NCI-H2196 treated with DMSO at 0.1 percent for 48 hours (cell line): Measurements from ENCODE around the gene ASCL2.
"Not testable (repeated sequence)": the region's sequence is repeated elsewhere in the genome, so short reads cannot be mapped to it uniquely, and the experiment has no call there.

Source experiments
- DNase-seq: peaks from one replicate; lab custom pipeline; 2025; ENCODE audit not compliant: unreplicated experiment; lab: John Stamatoyannopoulos, UW

Gene ASCL2

DNA sequence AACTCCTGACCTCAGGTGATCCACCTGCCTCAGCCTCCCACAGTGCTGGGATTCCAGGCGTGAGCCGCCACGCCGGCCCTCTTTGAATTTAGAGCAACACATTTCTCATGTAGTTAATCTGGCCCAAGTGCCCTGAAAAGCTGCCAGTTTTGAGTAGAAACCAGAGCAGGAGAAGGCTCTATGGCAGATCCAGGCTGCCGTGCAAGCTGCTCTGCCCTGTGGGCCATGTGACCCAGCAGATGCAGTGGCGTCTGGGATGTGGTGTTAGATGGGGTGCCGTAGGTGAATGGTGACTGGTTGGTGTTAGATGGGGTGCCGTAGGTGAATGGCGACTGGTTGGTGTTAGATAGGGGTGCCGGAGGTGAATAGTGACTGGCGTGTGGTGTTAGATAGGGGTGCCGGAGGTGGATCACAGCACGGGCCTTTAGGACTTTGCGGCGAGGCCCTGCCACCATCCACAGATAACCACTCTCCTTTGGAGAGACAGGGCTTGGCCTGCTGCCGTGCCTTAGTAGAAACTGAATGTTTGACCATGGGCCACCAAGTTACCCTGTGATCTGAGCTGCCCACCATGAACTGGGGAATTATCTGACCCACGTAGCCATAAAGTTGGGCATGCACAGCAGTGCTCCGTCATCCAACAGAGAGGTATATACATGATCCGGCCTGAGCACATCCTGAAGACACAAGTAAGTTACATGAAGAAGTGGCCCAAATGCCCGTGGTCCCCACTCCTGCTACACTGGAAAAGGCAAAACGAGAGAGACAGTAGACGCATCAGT is 32.7 kb downstream of the ASCL2 start:
- no peak for DNase-seq

DNA sequence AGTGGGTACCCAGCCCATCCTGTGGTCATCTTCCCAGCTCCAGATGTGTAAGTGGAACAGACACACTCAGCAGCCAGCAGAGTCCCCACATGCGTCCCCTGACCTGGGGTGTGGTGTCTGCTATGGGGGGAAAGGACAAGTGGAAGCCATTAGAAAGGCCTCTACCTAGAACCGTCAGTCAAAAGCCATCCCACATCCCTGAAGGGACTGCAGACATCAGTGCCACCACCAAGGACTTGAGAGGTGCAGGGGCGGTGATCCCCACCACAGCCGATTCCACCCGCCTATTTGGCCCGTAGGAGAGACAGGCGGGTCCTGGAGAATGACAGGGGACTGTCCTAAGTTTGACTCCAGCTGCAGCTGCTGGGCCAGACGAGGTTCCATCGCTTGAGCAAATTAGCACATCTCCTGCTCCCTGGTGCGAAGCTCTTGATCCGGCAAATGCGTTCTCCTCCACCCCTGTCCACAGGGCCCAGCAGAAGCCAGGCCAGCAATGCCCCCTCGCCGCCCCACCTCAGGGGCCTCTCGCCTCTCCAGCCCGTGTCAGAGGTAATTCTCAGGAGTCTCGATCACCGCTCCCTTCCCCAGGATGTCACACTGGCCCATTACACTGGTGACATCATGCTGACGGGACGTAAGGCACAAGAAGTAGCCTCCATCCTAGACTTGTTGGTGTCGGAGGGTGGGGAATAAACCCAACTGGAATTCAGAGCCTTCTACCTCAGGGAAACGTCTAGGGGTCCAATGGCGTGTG is 33.8 kb downstream of the ASCL2 start:
- not testable (repeated sequence) for DNase-seq

DNA sequence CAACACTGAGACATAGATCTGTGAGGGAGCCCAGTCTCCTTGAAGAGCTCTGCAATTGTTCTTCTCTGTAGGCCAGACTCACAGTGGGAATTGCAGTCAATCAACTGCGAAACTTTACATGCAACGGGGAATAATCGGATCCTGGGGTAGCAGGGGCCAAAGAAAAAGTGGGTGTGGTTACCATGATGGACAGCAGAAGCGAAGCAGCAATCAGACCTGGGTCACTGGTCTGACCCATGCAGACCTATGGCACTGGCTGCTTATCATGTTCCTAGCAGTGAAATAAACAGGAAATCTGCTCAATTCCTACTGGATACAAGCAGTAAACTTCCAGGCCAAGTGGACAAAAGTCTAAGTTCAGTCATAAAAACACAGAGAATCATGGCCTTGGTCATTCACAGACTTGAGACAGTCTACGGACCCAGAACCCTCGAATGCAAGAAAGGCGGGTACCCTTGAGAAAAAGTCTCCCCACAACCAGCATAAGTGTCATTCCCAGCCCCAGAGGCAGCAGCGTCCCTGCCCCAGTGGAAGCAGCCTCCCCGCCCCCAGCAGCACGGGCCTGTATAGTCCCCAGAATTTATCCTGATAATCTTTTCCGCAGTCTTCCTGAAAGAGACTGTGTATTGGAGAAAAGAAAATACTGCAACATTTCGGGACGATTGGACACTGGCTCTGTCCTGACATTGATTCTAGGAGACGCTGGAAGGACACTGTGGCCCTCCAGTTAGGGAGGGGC is 34.6 kb downstream of the ASCL2 start:
- DNase-seq = no peak

DNA sequence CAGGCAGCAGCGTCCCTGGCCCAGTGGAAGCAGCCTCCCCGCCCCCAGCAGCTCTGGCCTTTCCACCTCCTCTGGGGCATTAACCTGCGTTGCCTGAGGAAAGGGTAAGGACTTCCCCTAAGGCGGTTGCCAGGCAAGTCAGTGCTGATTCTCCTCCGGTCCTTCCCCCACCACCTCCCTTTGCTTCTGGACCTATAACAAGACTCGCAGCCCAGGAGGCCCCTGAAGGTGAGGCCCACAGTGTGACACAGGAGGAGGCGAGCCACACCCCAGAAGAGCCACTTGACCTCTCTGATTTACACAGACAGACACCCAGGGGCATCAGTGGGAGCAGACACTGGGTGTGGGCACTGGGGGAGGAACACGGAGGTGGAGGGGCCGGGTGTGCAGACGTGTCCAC is 35.4 kb downstream of the ASCL2 start:
- DNase-seq = no peak

DNA sequence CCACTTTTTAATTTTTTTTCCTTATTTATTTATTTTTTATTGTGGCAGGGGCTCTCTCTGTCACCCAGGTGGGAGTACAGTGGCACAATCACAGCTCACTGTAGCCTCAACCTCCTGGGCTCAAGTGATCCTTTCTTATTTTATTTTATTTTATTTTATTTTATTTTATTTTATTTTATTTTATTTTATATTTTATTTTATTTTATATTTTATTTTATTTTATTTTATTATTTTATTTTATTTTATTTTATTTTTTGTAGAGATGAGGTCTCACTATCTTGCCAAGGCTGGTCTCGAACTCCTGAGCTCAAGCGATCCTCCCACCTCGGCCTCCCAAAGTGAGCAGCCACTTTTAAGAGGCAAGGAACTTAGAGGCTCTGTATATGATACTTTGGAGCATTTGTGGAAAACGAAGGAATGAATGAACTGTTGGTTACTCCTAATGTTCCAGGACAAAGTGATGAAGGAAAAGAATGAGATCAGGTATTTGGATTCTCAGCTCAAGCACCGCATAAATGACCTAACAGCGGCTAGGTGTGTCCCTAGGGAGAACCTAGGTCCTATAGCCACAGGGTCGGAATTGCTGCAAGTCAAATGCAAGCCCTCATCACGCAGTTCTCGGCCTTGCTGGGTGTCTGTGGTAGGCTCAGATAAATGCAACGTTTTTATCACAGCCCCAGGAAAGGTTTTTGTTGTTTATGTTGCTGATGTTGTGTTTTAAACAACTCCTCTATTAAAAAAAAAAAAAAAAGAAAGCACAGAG is 36.5 kb downstream of the ASCL2 start:
- no peak for DNase-seq

DNA sequence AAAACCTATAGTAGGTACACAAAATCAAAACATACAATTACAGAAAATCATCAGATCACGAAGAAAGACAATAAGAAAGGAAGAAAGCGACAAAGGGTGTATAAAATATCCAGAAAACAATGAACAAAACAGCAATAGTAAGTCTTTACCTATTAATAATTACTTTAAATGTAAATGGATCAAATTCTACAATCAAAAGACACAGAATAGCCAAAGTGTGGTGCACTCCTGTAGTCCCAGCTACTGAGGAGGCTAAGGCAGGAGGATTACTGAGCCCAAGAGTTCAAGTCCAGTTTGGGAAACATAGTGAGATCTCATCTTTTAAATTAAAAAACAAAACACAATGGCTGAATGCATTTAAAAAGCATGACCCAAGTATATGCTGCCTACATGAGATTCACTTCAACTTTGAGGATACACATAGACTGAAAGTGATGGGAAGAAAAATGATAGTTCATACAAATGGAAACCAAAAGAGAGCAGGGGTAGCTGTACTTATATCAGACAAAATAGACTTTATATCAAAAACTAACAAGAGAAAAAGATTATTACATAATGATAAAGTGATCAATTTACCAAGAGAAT is 40.6 kb downstream of the ASCL2 start:
- no peak for DNase-seq

DNA sequence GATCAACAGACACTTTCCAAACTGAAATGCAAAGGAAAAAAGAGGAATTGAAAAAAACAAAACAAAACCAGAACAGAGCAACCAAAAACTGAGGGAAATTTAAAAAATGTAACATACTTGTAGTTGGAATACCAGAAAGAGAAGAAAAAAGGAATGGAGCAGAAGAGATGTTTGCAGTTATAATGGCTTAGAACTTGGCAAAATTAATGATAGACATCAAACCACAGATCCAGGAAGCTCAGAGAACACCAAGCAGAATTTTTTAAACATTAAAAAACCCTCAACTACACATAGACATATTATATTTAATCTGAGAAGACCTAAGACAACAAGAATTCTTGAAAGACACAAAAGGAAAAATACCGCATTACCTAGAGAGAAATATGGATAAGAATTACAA is 46.1 kb downstream of the ASCL2 start:
- no peak for DNase-seq

DNA sequence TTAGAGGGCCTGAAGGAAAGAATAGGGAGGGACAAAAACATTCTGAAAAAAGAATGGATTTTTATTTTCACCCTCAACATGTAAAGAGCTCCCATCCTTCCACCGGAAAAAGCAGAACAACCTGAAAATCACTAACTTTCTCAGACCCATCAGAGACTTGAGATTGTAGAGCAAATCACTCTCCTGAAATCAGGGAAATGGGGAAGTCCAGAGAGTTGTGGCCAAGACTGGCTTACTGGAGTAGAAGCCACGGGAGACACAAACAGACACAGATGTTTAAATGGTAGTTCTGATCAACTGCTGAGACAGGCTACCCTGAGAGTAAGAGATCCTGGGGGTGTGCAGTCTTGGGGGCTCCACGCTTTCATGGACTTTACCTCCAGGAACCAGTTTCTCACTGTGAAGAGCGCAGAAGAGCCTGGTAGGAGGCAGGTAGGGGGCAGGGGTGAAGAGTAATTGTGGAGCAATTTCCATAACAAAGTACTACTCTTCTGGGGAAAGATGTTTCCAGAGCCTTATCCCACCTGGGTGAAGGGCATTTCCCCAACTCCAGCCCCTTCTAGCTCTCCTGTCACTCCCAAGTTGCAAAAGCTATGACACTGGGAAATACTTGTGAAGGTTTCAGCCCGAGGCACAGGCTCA is 47.1 kb downstream of the ASCL2 start:
- DNase-seq = no peak

DNA sequence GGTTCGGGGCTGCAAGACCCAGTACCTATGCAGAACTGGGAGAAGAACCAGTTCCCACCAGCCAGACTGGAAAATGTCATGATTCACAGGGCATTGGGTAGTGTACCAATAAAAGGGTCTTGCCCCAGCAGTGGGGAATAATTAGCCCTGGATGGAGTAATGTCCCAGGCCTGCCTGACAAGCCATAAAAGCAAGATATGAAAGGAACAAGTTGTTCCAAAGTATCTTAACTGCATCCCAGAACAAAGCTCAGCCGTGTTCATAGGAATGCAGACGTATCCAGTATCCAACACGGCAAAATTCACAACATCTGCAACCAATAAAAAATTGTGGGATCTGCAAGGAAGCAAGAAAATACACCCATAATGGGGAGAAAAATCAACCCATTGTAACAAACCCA is 47.9 kb downstream of the ASCL2 start:
- no peak for DNase-seq

DNA sequence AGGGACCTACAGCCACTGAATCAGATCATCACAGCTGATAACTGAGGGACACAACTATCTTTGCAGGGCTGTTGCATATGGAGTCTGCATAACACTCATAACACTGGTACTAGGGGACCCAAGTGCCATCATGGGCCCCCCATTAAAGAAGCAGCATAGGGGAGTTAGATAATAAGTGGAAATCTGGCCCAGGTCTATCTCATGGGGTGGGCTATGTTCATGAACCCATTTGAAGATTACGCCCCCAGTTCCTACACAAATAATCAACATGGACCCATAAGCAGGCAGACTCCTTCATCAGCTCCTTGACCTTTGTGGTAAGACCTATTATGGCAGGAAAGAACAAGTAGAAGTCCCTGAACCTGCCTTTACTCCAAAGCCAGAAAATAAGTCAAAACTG is 48.8 kb downstream of the ASCL2 start:
- no peak for DNase-seq

DNA sequence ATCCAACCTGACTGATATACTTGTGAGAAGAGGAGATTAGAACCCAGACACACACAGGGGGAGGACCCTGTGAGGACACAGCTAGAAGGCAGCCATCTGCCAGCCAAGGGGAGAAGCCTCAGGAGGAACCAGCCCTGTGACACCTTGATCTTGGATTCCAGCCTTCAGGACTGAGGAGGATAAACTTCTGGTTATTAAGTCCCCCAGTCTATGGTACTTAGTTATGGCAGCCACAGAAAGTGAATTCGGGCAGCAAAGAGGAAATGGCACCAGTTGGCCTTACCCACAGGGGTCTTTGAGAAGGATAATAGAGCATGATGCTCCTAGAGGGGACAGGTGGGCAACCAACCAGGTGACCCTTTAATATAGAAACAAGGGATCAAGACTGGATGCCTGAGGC is 49.4 kb downstream of the ASCL2 start:
- DNase-seq = no peak

DNA sequence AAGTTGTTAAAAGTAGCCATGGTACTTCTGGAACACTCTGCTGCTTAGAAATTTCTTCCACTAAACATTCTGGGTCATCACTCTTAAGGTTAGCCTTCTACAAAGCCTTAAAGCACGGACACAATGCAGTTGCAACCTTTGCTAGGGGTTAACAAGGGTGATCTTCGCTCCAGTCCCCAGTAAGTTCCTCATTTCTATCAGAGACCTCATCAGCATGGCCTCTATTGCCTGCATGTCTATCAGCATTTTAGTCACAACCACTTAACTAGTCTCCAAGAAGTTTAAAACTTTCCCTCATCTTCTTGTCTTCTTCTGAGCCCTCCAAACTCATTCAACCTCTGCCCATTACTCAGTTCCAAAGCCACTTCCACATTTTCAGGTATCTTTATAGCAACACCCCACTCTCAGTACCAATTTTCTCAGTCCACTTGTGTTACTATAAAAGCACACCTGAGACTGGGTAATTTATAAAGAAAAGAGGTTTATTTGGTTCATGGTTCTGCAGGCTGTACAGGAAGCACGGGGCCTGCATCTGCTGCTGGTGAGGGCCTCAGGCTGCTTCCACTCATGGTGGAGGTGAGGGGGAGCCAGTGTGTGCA is 50.1 kb downstream of the ASCL2 start:
- no peak for DNase-seq

DNA sequence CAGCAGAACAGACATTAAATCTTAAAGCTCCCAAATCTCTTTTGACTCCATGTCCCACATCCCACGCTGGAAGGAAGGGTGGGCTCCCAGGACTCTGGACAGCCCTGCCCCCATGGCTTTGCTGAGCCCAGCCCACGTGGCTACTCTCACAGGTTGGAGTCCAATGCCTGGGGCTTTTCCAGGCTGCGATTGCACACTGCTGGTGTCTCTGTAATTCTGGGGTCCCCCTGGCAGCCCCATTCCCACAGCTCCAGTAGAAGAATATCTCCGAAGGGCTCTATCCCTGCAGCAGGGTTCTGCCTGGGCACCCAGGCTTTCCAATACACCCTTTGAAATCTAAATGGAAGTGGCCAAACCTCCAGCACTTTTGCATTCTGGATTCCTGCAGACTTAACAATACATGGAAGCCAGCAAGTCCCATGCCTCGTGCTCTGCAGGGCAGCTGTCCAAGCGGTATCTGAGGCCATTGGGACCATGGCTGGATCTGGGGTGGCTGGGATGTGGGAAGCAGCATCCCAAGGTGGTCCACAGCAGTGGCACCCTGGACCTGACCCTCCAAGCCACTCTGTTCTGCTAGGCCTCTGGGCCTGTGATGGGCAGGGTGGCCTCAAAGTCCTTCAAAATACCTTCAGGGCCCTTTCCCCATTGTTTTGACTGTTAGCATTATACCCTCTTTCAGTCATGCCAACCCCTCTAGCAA is 50.9 kb downstream of the ASCL2 start:
- DNase-seq = no peak
